ENCODE measurements around the gene SF3A2.

- TF ChIP-seq, protein P1, sequence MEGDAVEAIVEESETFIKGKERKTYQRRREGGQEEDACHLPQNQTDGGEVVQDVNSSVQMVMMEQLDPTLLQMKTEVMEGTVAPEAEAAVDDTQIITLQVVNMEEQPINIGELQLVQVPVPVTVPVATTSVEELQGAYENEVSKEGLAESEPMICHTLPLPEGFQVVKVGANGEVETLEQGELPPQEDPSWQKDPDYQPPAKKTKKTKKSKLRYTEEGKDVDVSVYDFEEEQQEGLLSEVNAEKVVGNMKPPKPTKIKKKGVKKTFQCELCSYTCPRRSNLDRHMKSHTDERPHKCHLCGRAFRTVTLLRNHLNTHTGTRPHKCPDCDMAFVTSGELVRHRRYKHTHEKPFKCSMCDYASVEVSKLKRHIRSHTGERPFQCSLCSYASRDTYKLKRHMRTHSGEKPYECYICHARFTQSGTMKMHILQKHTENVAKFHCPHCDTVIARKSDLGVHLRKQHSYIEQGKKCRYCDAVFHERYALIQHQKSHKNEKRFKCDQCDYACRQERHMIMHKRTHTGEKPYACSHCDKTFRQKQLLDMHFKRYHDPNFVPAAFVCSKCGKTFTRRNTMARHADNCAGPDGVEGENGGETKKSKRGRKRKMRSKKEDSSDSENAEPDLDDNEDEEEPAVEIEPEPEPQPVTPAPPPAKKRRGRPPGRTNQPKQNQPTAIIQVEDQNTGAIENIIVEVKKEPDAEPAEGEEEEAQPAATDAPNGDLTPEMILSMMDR (IDR thresholded peaks at IDR 0.05): no peak
- TF ChIP-seq ZFX (IDR thresholded peaks at IDR 0.05; ENCODE audit: borderline replicate concordance): no peak
Observed at GRCh38 chr19:2225415-2226050, 11.1 kb upstream of the SF3A2 start.
